Measurements from ENCODE around the gene ARL6IP6.
"Not testable (repeated sequence)": the region's sequence is repeated elsewhere in the genome, so short reads cannot be mapped to it uniquely, and the experiment has no call there.

ARL6IP6 gene

DNA sequence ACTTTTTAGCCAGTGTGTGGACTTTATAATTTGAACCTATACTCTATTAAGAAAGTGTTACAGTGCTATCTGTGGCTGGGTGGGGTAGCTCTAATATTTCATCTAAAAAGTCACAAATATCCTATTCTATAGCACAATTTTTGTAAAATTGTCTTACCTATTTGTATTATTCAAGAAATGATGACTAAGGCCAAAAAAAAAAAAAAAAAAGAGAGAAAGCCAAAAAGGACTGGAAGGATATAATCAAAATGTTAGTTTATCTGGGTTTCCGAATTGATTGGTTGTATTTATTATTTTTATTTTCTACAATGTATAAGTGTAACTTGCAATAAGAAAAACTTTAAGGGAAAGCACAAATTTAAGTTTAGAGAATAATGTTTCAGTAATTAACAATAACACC is 5.5 kb downstream of the ARL6IP6 start:
- no peak for DNase-seq

DNA sequence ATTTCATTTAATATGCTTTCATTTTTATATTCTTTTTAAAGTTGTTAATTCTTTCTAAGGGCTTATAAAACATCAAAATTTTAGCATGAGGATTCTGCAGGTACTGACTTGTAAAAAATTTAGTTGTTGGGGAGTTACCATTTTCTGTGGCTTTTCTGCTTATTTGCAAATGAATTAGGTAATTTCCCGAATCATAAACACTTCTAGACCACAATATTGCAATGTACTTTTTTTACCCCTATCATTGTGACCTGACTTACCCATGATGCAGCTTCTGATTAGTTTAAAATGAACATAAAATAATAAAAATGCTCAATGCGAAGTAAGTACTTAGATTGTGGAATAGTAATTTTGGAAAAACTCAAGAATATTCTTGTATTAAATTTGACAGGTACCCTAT is 11.4 kb downstream of the ARL6IP6 start:
- DNase-seq, result no peak

GRCh38 chr2:152730591-152731333 is 12.3 kb downstream of the ARL6IP6 start:
- DNase-seq, result no peak

DNA sequence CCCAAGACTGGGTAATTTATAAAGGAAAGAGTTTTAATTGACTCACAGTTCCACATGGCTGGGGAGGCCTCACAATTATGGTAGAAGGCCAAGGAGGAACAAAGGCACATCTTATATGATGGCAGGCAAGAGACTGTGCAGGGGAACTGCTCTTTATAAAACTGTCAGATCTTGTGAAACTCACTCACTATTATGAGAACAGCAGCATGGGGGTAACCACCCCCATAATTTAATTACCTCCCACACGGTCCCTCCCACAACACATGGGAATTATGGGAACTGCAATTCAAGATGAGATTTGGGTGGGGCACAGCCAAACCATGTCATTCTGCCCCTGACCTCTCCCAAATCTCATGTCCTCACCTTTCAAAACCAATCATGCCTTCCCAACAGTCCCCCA is 19.1 kb downstream of the ARL6IP6 start:
- not testable (repeated sequence) for DNase-seq

- no peak for DNase-seq
These were observed 20.0 kb downstream of the ARL6IP6 start for GRCh38 chr2:152738438-152738837.

- DNase-seq, result not testable (repeated sequence)
These were observed 21.3 kb downstream of the ARL6IP6 start for GRCh38 chr2:152739705-152740104.

- DNase-seq, result peak; percentile 41
These were observed 22.4 kb downstream of the ARL6IP6 start for GRCh38 chr2:152740743-152741328.

DNA sequence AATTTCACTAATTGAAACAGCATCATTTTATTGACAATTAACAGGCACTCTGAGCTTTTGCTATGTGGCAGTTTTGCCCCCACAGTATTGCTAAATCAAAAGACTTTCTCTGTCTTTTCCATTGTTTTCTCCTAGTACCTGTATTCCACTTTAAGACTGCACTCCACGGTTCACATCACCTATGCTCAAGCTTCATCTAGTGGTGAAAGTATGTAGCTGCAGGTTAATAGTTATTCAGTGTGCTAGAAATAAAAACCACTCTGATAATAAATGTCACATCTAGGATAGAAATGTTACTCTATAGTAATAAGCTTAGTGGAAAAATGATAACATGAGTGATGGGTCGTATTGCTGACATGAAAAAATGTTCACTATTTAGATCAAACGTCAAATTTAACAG is 24.6 kb downstream of the ARL6IP6 start:
- DNase-seq, result no peak

DNA sequence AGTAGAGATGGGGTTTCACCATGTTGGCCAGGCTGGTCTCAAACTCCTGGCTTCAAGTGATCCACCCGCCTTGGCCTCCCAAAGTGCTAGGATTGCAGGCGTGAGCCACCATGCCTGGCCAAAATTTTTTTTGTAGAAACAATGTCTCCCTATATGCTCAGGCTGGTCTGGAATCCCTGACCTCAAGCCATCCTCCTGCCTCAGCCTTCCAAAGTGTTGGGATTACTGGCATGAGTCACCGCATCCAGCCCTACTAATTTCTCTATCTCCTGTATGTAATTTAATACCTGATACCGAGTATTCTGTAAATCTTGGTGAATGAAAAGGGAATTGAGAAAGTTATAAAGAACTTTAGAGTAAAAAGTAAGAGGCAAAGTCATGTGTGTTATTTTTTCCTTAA is 29.3 kb downstream of the ARL6IP6 start:
- DNase-seq, result not testable (repeated sequence)

GRCh38 chr2:152755029-152755428 is 36.6 kb downstream of the ARL6IP6 start:
- DNase-seq, result no peak

GRCh38 chr2:152759290-152760072 is 41.1 kb downstream of the ARL6IP6 start:
- no peak for DNase-seq

DNA sequence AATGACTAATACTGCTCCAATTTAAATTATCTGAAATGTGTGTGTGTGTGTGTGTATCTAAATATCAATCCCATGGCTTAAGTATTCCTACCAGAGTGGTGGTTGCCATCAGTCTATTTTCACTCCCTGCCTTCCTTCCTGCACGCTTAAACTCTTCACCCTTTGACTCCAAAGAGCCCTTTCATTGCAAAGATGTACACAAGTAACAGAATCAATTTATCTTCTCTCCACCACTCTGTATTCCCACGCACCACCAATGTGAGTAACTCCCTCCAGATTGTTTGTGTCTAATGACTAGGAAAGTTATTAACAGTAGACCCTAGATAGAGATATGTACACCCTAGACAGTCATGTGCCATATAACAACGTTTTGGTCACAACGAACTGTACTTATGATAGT is 42.8 kb downstream of the ARL6IP6 start:
- no peak for DNase-seq

DNA sequence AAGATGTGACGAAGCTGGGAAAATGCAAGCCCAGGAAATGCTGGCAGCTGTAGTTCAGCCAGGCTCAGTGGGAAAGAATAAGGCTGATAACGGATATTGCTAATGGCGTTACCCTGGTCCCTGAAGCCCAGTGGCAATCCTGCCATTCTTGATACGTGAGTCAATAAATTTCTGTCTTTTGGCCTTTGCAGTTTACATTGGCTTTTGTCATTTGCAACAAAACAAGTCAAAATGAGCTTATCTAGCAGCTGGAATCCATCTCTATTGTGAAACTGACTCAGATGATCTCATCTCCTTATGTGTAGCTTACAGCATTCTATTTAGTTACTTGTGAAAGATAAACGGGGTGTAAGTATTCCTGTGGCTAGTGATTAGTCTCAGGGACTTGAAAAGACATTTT is 43.8 kb downstream of the ARL6IP6 start:
- DNase-seq, result no peak

DNA sequence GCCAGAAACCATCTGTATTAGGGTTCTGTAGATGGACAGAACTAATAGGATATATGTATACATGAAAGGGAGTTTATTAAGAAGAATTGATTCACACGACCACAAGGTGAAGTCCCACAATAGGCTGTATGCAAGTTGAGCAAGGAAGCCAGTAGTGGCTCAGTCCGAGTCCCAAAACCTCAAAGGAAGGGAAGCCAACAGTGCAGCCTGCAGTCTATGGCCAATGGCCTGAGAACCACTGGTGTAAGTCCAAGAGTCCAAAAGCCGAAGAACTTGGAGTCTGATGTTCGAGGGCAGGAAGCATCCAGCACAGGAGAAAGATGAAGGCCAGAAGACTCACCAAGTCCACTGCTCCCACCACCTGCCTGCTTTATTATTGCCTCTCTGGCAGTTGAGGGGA is 44.8 kb downstream of the ARL6IP6 start:
- DNase-seq, result not testable (repeated sequence)

GRCh38 chr2:152763651-152764050 is 45.2 kb downstream of the ARL6IP6 start:
- no peak for DNase-seq

DNA sequence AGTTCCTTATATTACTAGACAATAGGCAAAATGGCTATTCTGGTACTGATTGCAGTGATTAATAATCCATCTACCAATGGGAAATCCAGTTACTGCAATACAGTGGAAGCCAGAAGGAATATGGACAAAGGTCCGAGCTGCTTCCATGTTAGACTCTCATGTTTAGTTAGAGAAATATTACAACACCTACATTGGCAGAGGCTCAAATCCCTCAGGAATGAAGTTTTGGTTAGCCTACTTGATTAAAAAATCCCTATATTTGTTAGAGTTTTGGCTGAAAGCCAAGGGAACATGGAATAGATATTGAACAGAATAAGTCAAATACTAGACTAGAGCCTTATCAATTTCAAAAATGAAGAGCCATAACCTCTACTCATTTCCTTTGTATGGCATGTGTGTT is 48.5 kb downstream of the ARL6IP6 start:
- DNase-seq, result no peak

- peak; percentile 90 for DNase-seq
These were observed 62.8 kb downstream of the ARL6IP6 start for GRCh38 chr2:152781175-152781574.

DNA sequence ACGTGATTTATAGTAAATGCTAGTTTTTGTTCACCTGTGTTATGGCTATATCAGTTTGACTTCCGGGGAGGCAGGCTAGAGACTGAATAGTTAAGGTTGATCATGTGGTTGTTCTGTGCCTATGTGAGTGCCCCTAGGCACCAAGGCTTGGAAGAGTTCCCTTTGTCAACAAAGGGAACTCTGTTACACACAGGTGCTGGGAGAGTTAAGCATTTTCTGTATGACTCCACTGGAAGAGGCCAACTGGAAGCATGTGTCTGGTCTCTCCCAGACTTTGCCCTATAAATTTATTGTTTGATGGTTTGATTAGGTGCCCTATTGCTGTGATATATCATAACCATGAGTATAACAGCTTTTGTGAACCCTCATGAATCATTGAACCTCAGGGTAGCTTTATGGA is 63.8 kb downstream of the ARL6IP6 start:
- peak; percentile 21 for DNase-seq

DNA sequence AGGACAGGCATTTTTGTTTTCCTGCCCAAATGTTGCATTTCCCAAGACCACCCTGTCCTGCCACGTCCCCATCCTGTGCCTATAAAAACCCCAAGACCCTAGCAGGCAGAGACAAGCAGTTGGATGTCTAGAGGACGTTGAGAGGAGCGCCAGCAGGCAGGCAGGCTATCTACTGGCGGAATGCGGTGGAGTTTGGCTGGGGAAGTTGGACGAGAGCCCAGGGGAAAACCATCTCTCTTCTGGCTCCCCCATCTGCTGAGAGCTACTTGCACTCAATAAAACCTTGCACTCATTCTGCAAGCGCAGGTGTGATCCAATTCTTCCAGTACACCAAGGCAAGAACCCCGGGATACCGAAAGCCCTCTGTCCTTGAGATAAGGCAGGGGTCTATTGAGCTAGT is 72.5 kb downstream of the ARL6IP6 start:
- DNase-seq, result no peak

GRCh38 chr2:152791979-152792378 is 73.6 kb downstream of the ARL6IP6 start:
- no peak for DNase-seq

DNA sequence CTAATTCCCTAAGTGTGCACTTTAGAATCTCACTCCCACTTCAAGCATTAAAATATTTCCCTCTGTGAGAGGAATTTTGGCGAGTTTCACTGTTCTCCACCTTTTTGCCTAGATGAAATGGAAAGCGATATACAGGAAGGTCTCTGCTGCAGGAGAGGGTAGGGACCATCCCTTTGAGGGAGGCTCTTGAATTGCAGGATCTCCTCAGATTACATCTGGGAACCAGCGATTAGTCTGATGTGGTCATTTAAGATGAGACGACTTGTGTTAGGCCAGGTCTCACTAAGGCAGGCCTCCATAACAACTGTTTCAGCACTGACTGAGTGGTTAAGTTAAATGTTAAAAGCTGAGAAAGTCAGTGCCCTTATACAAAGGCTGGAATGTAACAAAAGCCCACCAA is 74.6 kb downstream of the ARL6IP6 start:
- no peak for DNase-seq

GRCh38 chr2:152796941-152797340 is 78.5 kb downstream of the ARL6IP6 start:
- DNase-seq, result no peak

DNA sequence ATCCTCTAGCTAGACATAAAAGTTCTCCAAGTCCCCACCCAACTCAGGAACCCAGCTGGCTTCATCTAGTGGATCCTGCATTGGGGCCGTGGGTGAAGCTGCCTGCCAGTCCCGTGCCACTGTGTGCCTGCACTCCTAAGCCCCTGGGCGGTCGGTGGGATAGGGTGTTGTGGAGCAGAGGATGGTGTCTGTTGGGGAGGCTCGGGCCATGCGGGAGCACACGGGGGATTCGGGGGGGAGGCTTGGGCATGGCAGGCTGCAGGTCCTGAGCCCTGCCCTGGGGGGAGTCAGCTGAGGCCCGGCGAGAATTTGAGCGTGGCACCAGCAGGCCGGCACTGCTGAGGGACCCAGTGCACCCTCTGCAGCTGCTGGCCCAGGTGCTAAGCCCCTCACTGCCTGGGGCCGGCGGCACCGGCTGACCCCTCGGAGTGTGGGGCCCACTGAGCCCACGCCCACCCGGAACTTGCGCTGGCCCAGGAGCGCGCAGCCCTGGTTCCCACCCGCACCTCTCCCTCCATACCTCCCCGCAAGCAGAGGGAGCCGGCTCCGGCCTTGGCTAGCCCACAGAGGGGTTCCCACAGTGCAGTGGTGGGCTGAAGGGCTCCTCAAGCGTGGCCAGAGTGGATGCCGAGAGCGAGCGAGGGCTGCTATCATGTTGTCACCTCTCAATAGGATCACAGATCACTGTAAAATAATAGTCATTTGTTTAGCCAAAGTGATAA is 86.4 kb downstream of the ARL6IP6 start:
- DNase-seq, result no peak
